ENCODE results near the gene PLEKHA4. TPM values are rescaled to one million over a fixed set of nuclear protein-coding genes. Genes with fewer than 3 reads are reported as not detected.

The PLEKHA4 gene
- total and polyA plus RNA-seq, 4 donors = 4.4 to 17.2 (median 6.3) TPM

- peaks cover 3 to 20% (median 11%) of the 10 kb centered on the region in 4 donors for H3K4me1 ChIP-seq (ENCODE audit: control insufficient read depth in 4 of 4, insufficient read depth in 4 of 4, low read length in 3 of 4)
- H3K9ac ChIP-seq (ENCODE audit: low read depth in 1 of 2, low read length in 2 of 2) = peak within 1 kb of the TSS; percentile 79 to 90
- peak within 1 kb of the TSS; percentile 66 to 92 (median 69) for H3K4me3 ChIP-seq (ENCODE audit: low read depth in 1 of 3, low read length in 3 of 3)
- DNase-seq (ENCODE audit: low spot score) = peak; percentile 100
- 7% methylated on average over 34 of the region's 34 CpGs for WGBS
- TF ChIP-seq SP1 (IDR thresholded peaks at IDR 0.05) (peak; percentile 94), EGR1 (IDR thresholded peaks at IDR 0.05; ENCODE audit: low read depth in 2 of 2) (peak; percentile 17 to 52), FOXA2 (IDR thresholded peaks at IDR 0.05) (peak; percentile 25), HNF4G (IDR thresholded peaks at IDR 0.05) (no peak), HNF4A (conservative IDR thresholded peaks at IDR 0.05) (peak; percentile 45 to 57), JUND (IDR thresholded peaks at IDR 0.05) (peak in 1 of 2 donors; percentile 56), REST (IDR thresholded peaks at IDR 0.05) (peak; percentile 92), CTCF (IDR thresholded peaks at IDR 0.05; ENCODE audit: low read depth, low read length, missing input control) (peak; percentile 55), YY1 (IDR thresholded peaks at IDR 0.05) (peak; percentile 94), RXRA (IDR thresholded peaks at IDR 0.05) (peak; percentile 87 to 88), GABPA (IDR thresholded peaks at IDR 0.05 in 1 of 2, conservative IDR thresholded peaks at IDR 0.05 in 1 of 2) (peak; percentile 32 to 87), TAF1 (conservative IDR thresholded peaks at IDR 0.05) (no peak), MAX (IDR thresholded peaks at IDR 0.05) (peak; percentile 87), NR2F2 (IDR thresholded peaks at IDR 0.05) (peak; percentile 95), ATF3 (IDR thresholded peaks at IDR 0.05) (peak; percentile 41), ZBTB33 (IDR thresholded peaks at IDR 0.05) (peak; percentile 79), FOXA1 (IDR thresholded peaks at IDR 0.05) (no peak), RAD21 (IDR thresholded peaks at IDR 0.05) (peak; percentile 69 to 74)
- H3K9me3 ChIP-seq (ENCODE audit: control insufficient read depth in 4 of 4, low read length in 3 of 4) = no peaks in the 10 kb centered on the region
- no peaks in the 10 kb centered on the region for H3K27me3 ChIP-seq (ENCODE audit: control insufficient read depth in 4 of 4, insufficient read depth in 4 of 4, low read length in 3 of 4)
- H3K27ac ChIP-seq (ENCODE audit: low read depth in 1 of 2, low read length in 2 of 2) = peak within 1 kb of the TSS; percentile 74 to 77
- H3K36me3 ChIP-seq (ENCODE audit: control insufficient read depth in 4 of 4, insufficient read depth in 3 of 4, low read depth in 1 of 4, low read length in 3 of 4) = peaks cover 0 to 7% (median 4%) of the 10 kb centered on the region in 4 donors
Observed at GRCh38 chr19:48899781-48900476, 31.5 kb upstream of the PLEKHA4 start, which contains the start of gene NUCB1. TSS of gene NUCB1 (plus strand) at chr19:48900312. CDS start at chr19:48900797, 485 bp downstream.

Measured in liver (tissue), 9 donors.